Measurements from ENCODE around the gene ATG5.
A peak's percentile ranks its signal among the peaks of the same experiment; 100 is the strongest.

ATG5 gene

GRCh38 chr6:106216527-106216926 lies 109.0 kb downstream of the ATG5 start:
- ATAC-seq = no peak

GRCh38 chr6:106215608-106216007 lies 110.0 kb downstream of the ATG5 start:
- ATAC-seq = no peak

GRCh38 chr6:106214531-106214930 lies 111.0 kb downstream of the ATG5 start:
- no peak for ATAC-seq

DNA sequence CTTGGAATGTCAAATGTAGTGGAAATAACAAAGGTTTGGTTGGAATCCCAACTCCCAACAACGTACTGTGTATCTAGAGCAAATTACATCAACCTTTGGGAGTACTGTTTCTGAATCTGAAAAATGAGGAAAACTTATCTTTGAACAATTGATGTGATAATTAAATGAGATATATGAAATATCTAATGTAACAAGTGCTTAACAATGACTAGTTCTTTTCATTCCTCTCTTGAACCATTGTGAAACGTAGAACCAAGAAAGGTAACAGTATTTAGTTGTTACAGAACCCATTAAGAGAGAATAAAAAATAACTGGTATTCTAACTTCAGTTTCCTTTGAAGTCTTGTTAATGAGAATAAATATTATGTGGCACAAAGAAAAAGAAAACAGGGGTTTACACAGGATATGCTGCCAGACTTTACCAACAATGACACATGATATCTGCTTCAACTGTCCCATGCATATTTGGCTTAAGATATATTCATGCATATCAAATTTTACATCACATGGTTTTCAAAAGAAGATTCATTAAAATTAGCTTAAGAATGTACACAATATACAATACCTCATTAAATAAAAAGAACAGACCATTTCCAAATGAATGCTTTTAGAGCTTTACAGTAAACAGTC lies 111.8 kb downstream of the ATG5 start:
- no peak for ATAC-seq

DNA sequence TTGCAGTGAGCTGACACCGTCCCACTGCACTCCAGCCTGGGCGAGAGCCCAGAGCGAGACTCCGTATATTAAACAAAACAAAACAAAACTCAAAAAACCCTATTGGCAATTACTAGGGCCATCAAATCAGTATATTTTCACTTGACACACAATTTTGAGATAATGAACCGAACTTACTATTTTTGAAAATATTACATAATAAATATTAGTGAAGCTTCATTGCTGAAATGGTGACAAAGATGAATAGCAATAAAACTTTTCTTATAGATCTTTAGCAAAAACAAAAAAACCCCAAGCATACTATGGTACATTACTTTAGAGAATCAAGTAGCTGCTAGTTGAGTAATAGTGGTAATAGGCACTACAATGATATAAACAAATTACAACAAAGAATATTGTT lies 113.0 kb downstream of the ATG5 start:
- no peak for ATAC-seq

- ATAC-seq = peak; percentile 91 to 92
Measured at GRCh38 chr6:106206905-106207304, 118.7 kb downstream of the ATG5 start.

GRCh38 chr6:106204961-106205360 lies 120.6 kb downstream of the ATG5 start:
- ATAC-seq = peak; percentile 22

GRCh38 chr6:106199998-106200397 lies 125.6 kb downstream of the ATG5 start:
- ATAC-seq = no peak

GRCh38 chr6:106199331-106199730 lies 126.2 kb downstream of the ATG5 start:
- no peak for ATAC-seq

- no peak for ATAC-seq
Measured at GRCh38 chr6:106197441-106197840, 128.1 kb downstream of the ATG5 start.

- peak; percentile 84 to 85 for ATAC-seq
Measured at GRCh38 chr6:106194949-106195921, 130.3 kb downstream of the ATG5 start.

- ATAC-seq = no peak
Measured at GRCh38 chr6:106192824-106193223, 132.7 kb downstream of the ATG5 start.

GRCh38 chr6:106188104-106188794 lies 137.3 kb downstream of the ATG5 start:
- peak; percentile 44 to 49 for ATAC-seq

DNA sequence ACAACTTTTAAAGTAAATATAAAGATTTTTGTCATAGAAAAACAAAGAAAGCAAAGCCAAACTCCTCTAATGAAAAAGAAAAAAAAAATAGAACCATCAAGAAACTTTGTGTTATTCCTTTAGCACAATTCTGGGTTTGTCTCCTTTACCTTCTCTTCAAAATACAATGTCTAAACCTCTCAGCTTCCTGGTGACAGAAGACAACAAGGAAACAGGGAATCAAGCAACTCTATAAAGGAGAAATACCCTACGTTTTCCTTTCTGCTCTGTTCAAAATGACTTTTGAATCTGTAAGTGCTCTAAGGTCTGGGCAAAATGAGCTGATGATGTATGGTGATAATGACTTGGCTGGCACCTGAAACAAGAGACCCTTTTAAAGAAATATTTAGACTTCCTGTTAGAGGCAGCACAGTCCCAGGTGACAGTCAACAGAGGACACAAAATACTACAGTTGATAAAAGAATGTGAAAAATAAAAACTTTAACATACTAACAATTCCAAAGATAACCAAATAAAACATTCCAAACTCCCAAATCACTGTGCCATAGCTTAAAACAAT lies 138.1 kb downstream of the ATG5 start:
- ATAC-seq = no peak

DNA sequence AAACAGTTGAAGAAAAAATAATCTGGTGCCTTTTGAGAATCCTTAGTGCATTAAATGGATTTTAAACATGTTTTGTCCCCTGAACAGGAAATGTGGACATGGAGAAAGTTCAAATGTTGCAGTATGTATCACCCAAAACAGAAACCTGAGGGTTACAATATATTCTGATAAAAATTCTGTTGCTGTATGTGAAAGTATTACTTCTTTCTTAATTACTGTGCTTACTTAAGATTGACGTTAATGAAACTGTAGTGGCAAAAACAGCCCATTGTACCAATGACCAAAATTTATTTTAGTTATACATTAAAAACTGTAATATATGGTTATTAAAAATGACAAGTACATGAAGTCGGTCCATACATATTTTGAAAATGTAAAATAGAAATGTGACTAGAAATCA lies 138.8 kb downstream of the ATG5 start:
- peak; percentile 36 to 46 for ATAC-seq

DNA sequence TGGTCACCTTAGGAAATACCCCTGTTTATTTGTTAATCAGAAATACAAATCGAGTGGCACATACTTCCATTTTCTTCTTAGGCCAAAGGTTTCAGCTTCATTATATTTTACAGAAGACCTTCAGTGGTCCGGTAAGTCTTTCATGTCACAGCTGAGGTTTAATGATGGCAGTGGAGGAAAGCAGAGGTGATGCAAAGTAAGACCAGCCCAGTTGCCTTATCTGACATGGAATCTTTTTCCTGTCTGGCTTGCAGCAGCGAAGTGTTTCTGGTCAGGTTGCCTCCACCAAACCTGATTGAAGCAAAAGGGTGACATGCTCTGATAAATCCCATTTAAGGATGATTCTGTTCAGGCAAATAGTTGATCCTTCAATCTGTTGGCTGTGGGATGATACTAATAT lies 139.4 kb downstream of the ATG5 start:
- ATAC-seq = no peak

DNA sequence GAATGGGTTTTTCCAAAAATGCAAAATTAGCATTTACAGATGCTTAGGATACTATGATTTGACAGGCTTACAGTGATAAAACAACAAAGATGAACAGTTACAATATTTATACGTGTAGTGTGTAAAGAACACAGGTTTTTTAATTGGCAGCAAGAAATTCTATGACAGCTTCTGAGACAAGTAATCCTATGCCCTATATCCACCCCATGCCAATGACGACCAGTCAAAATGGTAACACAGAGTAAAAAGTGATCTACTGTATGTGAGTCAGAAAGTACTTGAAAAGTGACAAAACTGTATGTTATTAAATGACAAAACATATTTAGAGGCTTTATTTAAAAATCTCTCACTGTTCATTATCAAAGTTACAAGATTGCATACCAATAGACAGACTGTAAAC lies 139.9 kb downstream of the ATG5 start:
- ATAC-seq = peak; percentile 24 to 26

- peak; percentile 5 to 11 for ATAC-seq
Measured at GRCh38 chr6:106184629-106185028, 140.9 kb downstream of the ATG5 start.

DNA sequence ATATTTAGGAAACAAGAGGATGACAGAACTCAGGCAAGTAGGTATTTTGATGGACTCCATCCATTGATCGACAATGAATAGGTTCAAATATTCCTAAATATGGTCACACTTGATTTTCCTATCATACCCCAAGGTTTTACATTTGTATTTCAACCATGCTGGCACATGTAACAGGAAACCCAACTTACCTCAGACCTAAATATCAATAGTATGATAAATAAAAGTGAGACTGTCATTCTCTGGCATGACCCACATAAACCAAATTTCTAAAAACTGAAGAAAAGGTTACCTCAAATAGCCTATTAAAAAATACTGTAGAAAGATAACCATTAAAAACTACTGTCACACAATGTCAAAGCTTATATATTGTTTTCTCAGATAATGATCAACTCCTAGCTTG lies 142.1 kb downstream of the ATG5 start:
- ATAC-seq = no peak

DNA sequence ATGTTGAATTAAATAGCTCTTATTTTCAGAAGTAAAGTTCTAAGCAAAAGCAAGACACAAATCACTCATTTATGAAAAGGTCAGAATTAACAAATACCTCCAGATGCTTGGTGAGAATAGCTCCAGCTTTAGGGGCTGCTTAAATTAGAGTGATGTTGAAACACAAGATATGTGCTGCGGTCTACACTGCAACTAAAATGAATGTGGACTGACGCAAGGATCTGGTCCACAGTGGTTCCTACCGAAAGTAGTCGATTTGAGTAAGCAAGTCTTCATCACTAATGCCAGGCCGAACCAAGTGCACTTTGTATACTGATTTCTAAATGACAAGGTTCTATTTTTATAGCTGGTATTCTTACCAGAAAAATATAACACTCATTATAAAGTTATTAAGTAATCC lies 143.1 kb downstream of the ATG5 start:
- ATAC-seq = peak; percentile 49 to 60

GRCh38 chr6:106181664-106182418 lies 143.7 kb downstream of the ATG5 start:
- peak; percentile 18 to 37 for ATAC-seq

GRCh38 chr6:106180208-106180607 lies 145.4 kb downstream of the ATG5 start:
- ATAC-seq = no peak

Data from activated CD4-positive, CD25-positive, alpha-beta regulatory T cell treated with anti-CD3 and anti-CD28 coated beads, Interleukin-2, amount 50 U/mL, for 24 hours (primary cell).